ENCODE measurements around the gene ANO2. TPM values are rescaled to one million over a fixed set of nuclear protein-coding genes. Genes with fewer than 3 reads are reported as not detected.

The ANO2 gene
- total RNA-seq, 1 donor from 2014 or later = 1.9 TPM

DNA sequence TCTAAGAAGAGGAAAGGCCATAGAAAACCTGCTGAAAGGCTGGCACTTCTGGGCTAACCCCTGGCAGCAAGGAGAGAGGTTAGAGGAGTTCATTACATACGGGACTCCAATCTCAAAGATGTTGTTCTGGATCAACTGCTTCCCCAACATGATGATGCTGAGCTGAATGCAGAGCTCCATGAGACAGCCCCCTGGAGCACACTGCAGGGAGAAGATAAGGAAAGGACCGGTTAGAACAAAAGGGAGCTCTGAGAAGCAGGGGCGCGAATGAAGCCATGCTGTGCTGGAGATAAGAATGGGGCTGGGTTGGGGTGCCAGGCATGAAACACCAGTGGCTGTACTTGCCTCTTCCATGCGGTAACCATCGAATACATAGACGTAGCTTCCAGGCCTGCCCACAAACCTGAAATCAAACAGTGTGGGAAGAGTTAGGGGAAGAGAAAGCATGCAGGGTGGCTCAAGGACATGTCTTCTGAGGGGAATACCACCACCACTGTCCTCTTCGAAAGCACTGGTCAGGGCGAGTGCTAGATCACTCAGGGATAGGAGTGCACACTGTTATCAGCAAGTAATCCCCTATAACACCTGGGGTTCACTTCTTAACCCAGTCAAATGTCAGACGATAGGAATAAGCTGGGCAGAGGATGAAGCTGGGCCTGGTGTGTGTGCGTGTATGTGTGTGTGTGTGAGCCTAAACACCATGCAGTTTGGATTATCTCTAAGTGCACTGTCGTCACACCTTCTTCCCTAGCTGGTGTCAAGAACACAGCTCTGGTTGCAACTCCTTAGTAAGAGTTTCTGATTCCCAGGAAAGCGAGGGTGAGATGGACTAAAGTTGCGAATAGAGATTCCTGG lies 332.3 kb downstream of the ANO2 start:
- no peaks in the 10 kb centered on the region for H3K4me1 Mint-ChIP-seq
- TF ChIP-seq, protein P1, sequence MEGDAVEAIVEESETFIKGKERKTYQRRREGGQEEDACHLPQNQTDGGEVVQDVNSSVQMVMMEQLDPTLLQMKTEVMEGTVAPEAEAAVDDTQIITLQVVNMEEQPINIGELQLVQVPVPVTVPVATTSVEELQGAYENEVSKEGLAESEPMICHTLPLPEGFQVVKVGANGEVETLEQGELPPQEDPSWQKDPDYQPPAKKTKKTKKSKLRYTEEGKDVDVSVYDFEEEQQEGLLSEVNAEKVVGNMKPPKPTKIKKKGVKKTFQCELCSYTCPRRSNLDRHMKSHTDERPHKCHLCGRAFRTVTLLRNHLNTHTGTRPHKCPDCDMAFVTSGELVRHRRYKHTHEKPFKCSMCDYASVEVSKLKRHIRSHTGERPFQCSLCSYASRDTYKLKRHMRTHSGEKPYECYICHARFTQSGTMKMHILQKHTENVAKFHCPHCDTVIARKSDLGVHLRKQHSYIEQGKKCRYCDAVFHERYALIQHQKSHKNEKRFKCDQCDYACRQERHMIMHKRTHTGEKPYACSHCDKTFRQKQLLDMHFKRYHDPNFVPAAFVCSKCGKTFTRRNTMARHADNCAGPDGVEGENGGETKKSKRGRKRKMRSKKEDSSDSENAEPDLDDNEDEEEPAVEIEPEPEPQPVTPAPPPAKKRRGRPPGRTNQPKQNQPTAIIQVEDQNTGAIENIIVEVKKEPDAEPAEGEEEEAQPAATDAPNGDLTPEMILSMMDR (conservative IDR thresholded peaks at IDR 0.05) = no peak
- H3K27ac Mint-ChIP-seq (ENCODE audit: unreplicated experiment) = no peak overlapping the region
- H3K9me3 Mint-ChIP-seq = no peaks in the 10 kb centered on the region
- H3K4me3 Mint-ChIP-seq = no peak overlapping the region
- H3K27me3 Mint-ChIP-seq (ENCODE audit: low read depth) = no peaks in the 10 kb centered on the region
- no peaks in the 10 kb centered on the region for H3K36me3 Mint-ChIP-seq (ENCODE audit: low read depth)
- DNase-seq (ENCODE audit: low read depth, low spot score) = no peak

GRCh38 chr12:5611162-5611561 lies 333.9 kb downstream of the ANO2 start:
- TF ChIP-seq, protein P1 (conservative IDR thresholded peaks at IDR 0.05) = no peak
- DNase-seq (ENCODE audit: low read depth, low spot score) = no peak
- no peaks in the 10 kb centered on the region for H3K9me3 Mint-ChIP-seq
- H3K4me3 Mint-ChIP-seq = no peak overlapping the region
- no peaks in the 10 kb centered on the region for H3K27me3 Mint-ChIP-seq (ENCODE audit: low read depth)
- H3K27ac Mint-ChIP-seq (ENCODE audit: unreplicated experiment) = no peak overlapping the region
- H3K36me3 Mint-ChIP-seq (ENCODE audit: low read depth) = no peaks in the 10 kb centered on the region
- peaks cover 6% of the 10 kb centered on the region for H3K4me1 Mint-ChIP-seq

- H3K27me3 Mint-ChIP-seq (ENCODE audit: low read depth) = peaks cover 2% of the 10 kb centered on the region
- DNase-seq (ENCODE audit: low read depth, low spot score) = no peak
- H3K27ac Mint-ChIP-seq (ENCODE audit: unreplicated experiment) = no peak overlapping the region
- H3K4me3 Mint-ChIP-seq = no peak overlapping the region
- peaks cover 2% of the 10 kb centered on the region for H3K36me3 Mint-ChIP-seq (ENCODE audit: low read depth)
- H3K4me1 Mint-ChIP-seq = no peaks in the 10 kb centered on the region
- peaks cover 3% of the 10 kb centered on the region for H3K9me3 Mint-ChIP-seq
- TF ChIP-seq, protein P1 (conservative IDR thresholded peaks at IDR 0.05) = no peak
Observed at GRCh38 chr12:5599378-5599777, 345.7 kb downstream of the ANO2 start.

DNA sequence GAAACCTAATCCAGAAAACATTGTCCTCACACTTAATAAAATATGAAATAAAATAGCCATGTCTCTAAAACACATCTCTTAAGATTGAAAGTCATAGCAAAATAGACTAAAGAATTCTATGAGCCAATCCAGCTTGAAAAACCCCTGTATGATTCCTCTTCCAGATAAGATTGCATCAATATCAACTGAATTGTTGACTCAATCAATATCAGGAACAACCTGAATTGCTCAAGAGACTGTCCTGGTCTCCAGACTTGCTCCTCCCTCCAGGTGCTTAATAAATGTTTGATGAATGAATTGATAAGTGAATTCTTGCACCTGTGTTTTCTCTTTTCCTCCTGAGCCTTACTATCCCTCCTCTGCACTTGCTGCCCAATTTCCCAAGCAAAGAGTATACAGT lies 351.1 kb downstream of the ANO2 start:
- H3K27ac Mint-ChIP-seq (ENCODE audit: unreplicated experiment) = no peak overlapping the region

GRCh38 chr12:5593086-5593485 lies 352.0 kb downstream of the ANO2 start:
- no peaks in the 10 kb centered on the region for H3K27me3 Mint-ChIP-seq (ENCODE audit: low read depth)
- peaks cover 7% of the 10 kb centered on the region for H3K4me1 Mint-ChIP-seq
- H3K9me3 Mint-ChIP-seq = no peaks in the 10 kb centered on the region
- no peak for DNase-seq (ENCODE audit: low read depth, low spot score)
- no peak overlapping the region for H3K27ac Mint-ChIP-seq (ENCODE audit: unreplicated experiment)
- no peak overlapping the region for H3K4me3 Mint-ChIP-seq
- H3K36me3 Mint-ChIP-seq (ENCODE audit: low read depth) = no peaks in the 10 kb centered on the region
- TF ChIP-seq, protein P1 (conservative IDR thresholded peaks at IDR 0.05) = no peak

More for the DNA sequence above, 351.1 kb downstream of the ANO2 start:
- H3K27me3 Mint-ChIP-seq (ENCODE audit: low read depth) = peaks cover 2% of the 10 kb centered on the region
- no peaks in the 10 kb centered on the region for H3K9me3 Mint-ChIP-seq
- H3K4me3 Mint-ChIP-seq = no peak overlapping the region
- TF ChIP-seq, protein P1 (conservative IDR thresholded peaks at IDR 0.05) = no peak
- H3K36me3 Mint-ChIP-seq (ENCODE audit: low read depth) = no peaks in the 10 kb centered on the region
- no peak for DNase-seq (ENCODE audit: low read depth, low spot score)
- peaks cover 7% of the 10 kb centered on the region for H3K4me1 Mint-ChIP-seq

All from neural crest cell (in vitro differentiated cells).